GM13976 (cell line): Measurements from ENCODE around the gene SETD1A.

Source experiments
- DNase-seq: peaks from one replicate; pipeline ENCODE4 v3.0.0; 2012; ENCODE audit warnings: low spot score
- in situ Hi-C: fragments of 300-500 bp; cut with MboI; formaldehyde crosslinking; loops from one replicate; pipeline ENCODE4 v1.12.0; 2022; ENCODE audit warnings: low sequenced_read_pairs, mixed read lengths, inconsistent platforms; ENCODE audit not compliant: unreplicated experiment
- TF ChIP-seq, protein P1 (sequence below): IDR thresholded peaks from 2 replicates; pipeline ENCODE4 v1.5.1; 2012; ENCODE audit warnings: borderline replicate concordance, mild to moderate bottlenecking; ENCODE audit not compliant: insufficient read depth; ENCODE audit errors: extremely low read depth, missing control alignments, control extremely low read depth

SETD1A gene

DNA sequence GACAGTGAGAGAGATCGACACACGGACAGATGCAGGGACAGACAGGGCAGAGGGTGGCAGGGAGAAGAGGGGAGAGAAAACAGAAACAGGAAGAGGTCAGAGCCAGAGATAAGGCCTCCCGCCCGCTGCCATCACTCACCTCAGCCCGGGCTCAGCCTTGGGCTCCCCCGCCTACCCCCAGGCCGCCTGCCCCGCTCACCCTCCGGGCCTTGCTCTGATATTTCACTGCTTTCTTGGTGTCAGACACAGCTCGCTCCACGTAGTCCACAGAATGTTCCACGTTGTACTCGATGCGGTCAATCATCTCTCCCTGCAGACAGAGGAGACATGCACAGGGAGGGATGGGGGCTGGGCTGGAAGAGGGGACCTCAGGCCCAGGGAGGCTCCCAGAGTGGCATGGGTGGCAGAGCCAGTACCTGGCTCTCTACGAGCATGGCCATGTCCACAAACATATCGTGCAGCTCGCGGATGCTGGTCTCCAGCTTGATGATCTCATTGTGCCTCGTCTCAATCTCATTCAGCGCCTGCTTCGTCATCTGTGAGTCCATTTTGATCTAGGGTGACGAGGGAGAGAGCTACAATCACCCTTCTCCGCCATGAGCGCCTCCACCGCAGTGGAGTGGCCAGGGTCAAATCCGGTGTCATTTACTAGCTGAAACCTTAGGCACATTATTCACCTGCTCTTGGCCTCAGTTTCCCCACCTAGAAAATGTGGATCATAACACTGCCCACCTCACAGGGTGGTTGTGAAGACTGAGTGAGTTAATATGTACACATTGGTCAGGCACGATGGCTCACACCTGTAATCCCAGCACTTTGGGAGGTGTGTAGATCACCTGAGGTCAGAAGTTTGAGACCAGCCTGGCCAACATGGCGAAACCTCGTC lies 35.6 kb downstream of the SETD1A start:
- in situ Hi-C loops, result loop anchor here (25.0 kb wide), 1 partner anchor 444 kb away; the partner anchor contains the start of genes COX6A2 and ZNF843
- TF ChIP-seq, protein P1, sequence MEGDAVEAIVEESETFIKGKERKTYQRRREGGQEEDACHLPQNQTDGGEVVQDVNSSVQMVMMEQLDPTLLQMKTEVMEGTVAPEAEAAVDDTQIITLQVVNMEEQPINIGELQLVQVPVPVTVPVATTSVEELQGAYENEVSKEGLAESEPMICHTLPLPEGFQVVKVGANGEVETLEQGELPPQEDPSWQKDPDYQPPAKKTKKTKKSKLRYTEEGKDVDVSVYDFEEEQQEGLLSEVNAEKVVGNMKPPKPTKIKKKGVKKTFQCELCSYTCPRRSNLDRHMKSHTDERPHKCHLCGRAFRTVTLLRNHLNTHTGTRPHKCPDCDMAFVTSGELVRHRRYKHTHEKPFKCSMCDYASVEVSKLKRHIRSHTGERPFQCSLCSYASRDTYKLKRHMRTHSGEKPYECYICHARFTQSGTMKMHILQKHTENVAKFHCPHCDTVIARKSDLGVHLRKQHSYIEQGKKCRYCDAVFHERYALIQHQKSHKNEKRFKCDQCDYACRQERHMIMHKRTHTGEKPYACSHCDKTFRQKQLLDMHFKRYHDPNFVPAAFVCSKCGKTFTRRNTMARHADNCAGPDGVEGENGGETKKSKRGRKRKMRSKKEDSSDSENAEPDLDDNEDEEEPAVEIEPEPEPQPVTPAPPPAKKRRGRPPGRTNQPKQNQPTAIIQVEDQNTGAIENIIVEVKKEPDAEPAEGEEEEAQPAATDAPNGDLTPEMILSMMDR, result no peak
- DNase-seq, result no peak

DNA sequence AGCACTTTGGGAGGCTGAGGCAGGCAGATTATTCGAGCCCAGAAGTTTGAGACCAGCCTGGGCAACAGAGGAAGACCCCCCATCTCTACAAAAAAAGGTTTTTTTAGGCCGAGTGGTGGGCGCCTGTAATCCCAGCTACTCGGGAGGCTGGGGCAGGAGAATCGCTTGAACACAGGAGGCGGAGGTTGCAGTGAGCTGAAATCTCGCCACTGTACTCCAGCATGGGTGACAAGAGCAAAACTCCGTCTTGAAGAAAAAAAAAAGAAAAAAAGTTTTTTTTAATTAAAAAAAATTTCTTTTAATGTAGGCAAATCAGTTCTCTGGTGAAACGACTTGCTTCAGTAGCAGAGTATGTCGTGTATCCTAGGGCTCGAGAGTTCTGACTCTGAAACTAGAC lies 38.4 kb downstream of the SETD1A start:
- DNase-seq, result no peak
- TF ChIP-seq, protein P1, result no peak
- in situ Hi-C loops, result loop anchor here (25.0 kb wide), 1 partner anchor 441 kb away; the partner anchor contains the start of genes COX6A2 and ZNF843

DNA sequence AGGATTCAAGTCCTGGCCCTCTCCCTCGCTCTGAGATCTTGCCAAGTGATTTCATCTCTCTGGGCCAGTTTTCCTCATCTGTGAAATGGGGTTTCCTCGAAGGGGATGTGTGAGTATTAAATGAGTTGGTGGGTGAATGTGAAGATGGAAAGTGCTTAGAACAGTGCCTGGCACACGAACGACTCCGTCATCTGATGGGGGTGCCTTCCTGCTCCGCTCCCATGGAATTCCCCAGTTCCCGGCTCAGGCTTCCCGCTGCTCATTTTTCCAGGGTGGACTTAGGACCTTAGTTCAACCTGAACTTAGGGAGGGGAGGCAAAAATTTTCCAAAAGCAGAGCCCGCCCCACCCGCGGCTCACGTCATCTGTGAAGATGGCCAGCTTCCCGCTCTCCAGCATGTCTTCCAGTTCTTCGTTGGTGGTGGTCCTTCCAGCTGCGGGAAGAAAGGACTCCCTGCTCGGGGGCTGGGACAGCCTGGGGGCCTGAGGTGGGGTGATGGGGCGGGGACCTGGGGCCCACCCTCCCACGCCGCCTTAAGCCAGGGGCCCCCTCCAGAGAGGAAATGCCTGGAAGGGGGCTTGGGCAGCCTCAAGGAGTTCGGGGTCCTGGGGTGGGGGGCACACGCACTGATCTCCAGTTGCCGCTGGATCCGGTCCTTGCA lies 38.9 kb downstream of the SETD1A start:
- in situ Hi-C loops, result loop anchor here (25.0 kb wide), 1 partner anchor 441 kb away; the partner anchor contains the start of genes COX6A2 and ZNF843
- no peak for DNase-seq
- TF ChIP-seq, protein P1, result no peak

DNA sequence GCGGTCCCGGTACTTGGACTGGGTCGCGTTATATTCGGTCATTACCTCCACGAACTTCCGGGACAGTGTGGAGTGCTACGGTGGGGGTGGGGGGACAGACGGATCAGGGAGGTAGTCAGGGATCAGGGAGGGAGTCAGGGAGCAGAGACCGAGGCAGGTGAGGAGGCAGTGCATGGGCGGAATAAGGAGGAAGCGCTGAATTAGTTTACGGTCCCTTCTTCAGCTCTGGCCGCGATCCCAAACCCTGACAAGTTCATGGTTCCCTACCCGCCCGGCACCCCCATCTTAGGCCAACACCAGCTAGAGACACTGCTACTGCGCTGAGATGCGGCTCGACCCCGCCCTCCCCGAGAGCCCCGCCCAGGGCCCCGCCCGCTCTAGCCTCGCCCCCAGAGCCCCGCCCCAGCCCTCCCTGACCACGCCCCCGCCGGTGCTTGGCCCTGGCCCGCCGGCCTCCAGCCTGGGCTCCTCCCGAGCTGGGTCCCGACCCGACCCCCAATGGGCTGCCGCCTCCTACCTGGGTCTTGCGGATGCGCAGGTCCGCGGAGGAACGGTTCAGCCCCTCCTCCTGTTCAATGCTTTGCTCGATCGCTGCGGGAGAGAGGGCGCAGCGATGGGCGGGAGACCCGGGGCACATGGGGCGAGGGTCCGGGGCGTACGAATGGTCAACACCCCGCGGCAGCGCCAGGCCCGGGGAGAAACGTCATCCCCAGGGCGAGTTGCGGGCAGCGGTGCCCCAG lies 39.6 kb downstream of the SETD1A start:
- TF ChIP-seq, protein P1, result no peak
- peak; percentile 100 for DNase-seq
- in situ Hi-C loops, result loop anchor here (25.0 kb wide), 1 partner anchor 440 kb away; the partner anchor contains the start of genes COX6A2 and ZNF843

DNA sequence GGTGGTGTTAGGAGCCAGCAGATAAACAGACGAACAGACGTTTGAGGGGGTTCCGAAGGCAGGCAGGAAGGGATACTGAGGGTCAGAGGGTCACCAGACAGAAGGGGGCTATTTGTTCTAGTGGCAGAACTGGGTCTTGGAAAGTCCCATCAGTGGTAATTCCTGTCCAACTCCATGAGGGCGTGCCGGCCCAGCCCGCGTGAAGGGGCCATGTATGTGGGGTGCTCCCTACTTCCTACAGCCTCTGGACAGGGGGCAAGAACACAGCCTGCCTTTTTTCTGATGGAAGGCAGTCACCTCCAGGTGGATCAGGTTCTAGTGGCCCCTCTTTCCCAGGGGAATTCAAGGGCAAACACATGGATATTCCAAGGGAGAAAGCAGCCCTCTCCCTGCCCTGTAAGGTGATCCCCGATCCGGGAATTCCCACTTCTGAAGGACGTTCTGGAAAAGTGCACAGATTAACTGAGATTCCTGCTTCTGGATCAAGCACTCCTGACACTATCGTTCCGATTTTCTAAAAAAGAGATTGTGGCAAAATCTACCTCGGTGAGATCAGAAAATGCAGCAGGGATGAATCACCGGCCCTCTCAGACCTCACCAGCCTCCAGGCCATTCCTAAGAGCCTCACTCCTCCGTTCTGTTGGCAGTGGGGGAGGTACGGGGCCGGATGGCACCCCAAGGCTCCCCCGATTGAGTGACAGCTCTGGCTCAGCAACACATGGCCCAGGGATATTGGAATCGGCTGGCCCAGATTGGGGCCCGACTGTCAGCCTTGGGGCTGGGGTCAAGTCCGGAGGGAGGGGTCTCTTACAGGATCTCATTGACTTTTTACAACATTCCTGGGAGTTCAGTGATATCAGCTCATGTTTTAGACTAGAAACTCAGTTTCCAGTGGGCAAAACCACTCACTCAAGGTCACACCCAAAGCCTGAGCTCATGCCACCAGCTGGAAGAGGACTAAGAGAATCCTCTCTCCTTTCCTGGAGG lies 40.5 kb downstream of the SETD1A start:
- in situ Hi-C loops, result loop anchor here (25.0 kb wide), 1 partner anchor 439 kb away; the partner anchor contains the start of genes COX6A2 and ZNF843
- TF ChIP-seq, protein P1, result no peak
- DNase-seq, result no peak
